ENCODE measurements around the gene TRMT11. TPM values are rescaled to one million over a fixed set of nuclear protein-coding genes. Genes with fewer than 3 reads are reported as not detected.

TRMT11 gene
- total RNA-seq, 1 donor from 2014 or later = 33.4 TPM

Other genes with a start within 250 kb of the TRMT11 start
- not detected in 2 replicates for gene HEY2, start 236.9 kb upstream of the TRMT11 start, total RNA-seq
- gene NCOA7, start 195.6 kb upstream of the TRMT11 start, total RNA-seq = 29.2 and 33.4 TPM in 2 replicates
- 10.6 and 11.1 TPM in 2 replicates for gene HINT3, start 29.8 kb upstream of the TRMT11 start, total RNA-seq

Measured in activated B cell treated with CpG ODN at 0.5 μM for 24 hours (primary cell).